HG03039 (cell line): ENCODE data around the gene CRIP3.
"Not testable (repeated sequence)": the region's sequence is repeated elsewhere in the genome, so short reads cannot be mapped to it uniquely, and the experiment has no call there.

Source experiments
- ATAC-seq: cut with Tn5 transposase; IDR thresholded peaks from one replicate; pipeline ENCODE4 v1.9.1; 2021; ENCODE audit warnings: mild to moderate bottlenecking, moderate library complexity; ENCODE audit not compliant: unreplicated experiment

CRIP3 gene

DNA sequence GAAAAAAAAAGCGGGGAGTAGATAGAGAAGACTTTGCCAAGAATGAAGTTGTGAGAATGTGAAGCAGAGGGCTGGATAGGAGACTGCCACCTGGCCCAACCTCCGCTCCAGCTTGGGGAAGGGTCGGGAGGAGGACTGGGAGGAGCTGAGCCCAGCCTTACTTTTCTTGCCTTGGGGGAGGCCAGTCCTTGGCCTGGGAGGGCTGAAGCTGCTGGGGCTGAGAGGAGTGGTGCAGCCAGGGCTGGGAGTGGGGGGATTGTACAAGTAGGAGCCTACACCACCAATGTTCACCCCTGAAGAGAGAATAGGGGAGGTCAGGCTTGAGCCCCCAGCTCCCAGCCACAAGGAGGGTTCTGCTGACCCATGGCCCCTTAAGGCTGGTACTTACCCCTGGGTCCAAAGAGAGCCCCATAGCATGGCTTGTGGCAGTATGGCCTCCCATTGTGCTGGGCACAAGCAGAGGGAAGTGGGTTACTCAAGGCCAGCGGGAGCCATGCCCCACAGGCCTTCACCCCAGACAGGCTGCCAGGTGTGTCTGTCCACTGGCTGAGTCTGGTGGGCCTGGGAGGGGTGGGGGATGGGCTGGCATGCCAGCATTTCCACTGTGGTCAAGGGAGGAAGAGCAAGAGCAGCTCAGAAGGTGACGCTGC, 1.1 kb downstream of the CRIP3 start:
- ATAC-seq = no peak

GRCh38 chr6:43306086-43306485, 2.5 kb downstream of the CRIP3 start:
- ATAC-seq = no peak

- no peak for ATAC-seq
Measured at GRCh38 chr6:43304882-43305281, 3.7 kb downstream of the CRIP3 start.

GRCh38 chr6:43304361-43304760, 4.3 kb downstream of the CRIP3 start:
- ATAC-seq = no peak

DNA sequence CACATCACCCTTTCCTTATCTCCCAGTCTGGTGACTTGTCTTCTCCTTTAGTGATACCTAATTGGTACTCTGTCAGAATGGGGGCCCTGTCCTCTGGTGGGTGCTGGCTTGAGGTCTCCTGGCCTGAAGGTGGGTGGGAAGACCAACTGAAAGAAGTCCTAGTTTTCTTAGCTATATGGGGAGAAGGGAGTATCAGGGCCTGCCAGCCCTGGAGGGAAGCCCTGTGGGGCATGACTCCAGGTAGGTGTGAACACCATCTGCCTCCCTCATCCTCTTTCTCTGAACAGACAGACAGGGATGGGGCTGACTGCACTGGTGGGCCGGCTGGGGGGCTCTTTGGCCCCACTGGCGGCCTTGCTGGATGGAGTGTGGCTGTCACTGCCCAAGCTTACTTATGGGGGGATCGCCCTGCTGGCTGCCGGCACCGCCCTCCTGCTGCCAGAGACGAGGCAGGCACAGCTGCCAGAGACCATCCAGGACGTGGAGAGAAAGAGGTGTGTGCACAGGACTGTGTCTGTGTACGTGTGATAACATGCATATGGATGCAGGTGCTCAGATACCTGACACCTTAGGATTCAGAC, 4.8 kb downstream of the CRIP3 start:
- no peak for ATAC-seq

- ATAC-seq = not testable (repeated sequence)
Measured at GRCh38 chr6:43303006-43303405, 5.6 kb downstream of the CRIP3 start.

- ATAC-seq = no peak
Measured at GRCh38 chr6:43302126-43302525, 6.5 kb downstream of the CRIP3 start.

DNA sequence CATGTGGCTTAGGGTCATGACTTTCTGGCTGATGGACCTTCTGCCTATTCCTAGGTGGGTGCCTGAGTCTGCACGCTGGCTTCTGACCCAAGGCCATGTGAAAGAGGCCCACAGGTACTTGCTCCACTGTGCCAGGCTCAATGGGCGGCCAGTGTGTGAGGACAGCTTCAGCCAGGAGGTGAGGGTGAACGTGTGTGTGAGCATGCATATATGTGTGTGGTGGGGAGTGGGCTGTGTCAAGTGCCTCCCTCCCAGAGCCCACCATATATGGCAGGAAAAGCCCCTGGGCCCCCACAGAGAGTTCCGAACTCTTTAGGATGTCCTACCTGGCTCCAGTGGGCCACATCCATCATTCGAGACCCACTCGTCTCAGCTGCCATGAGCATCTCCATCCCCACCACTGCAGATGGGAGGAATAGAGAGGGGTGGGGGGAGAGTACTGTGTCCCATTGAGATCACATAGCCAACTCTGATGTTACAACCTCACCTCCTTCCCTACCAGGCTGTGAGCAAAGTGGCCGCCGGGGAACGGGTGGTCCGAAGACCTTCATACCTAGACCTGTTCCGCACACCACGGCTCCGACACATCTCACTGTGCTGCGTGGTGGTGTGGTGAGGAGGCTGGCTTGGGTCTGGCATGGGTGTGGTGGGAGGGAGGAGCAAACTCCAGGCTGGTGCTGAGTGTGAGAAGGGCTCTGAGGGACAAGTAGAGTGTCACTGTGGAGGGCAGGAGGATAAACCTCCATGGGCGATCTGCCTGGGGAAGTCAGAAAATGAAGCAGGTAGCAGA, 7.3 kb downstream of the CRIP3 start:
- no peak for ATAC-seq

- ATAC-seq = no peak
Measured at GRCh38 chr6:43299338-43300293, 9.0 kb downstream of the CRIP3 start.

GRCh38 chr6:43298565-43299337, 9.9 kb downstream of the CRIP3 start:
- no peak for ATAC-seq

- no peak for ATAC-seq
Measured at GRCh38 chr6:43297644-43298564, 10.7 kb downstream of the CRIP3 start, which contains the start of gene SLC22A7. Gene SLC22A7 (plus strand): TSS chr6:43298260. CDS start chr6:43298359, 99 bp downstream.

- ATAC-seq = no peak
Measured at GRCh38 chr6:43296780-43297497, 11.7 kb downstream of the CRIP3 start.

GRCh38 chr6:43295456-43295855, 13.2 kb downstream of the CRIP3 start:
- no peak for ATAC-seq

- no peak for ATAC-seq
Measured at GRCh38 chr6:43294536-43294935, 14.1 kb downstream of the CRIP3 start.

DNA sequence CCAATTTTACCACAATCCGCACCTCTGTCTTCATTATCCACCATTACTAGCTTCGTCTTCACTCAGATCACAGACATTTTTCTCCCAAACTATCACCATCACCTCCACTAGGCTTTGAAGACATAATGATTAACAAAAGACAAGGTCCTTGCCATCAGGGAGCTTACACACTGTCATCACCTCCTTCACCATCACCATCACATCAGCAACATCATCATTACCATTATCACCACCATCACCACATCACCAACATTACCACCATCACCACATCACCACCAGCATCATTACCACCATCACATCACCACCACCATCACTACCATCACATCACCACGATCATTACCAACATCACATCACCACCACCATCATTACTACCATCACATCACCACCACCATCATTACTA, 14.9 kb downstream of the CRIP3 start:
- no peak for ATAC-seq

- ATAC-seq = no peak
Measured at GRCh38 chr6:43292763-43293318, 15.8 kb downstream of the CRIP3 start.

- no peak for ATAC-seq
Measured at GRCh38 chr6:43292341-43292740, 16.3 kb downstream of the CRIP3 start.

GRCh38 chr6:43291708-43292107, 16.9 kb downstream of the CRIP3 start:
- no peak for ATAC-seq
